GM21367 (cell line): ENCODE data around the gene AKNAD1.
"Not testable (repeated sequence)": the region's sequence is repeated elsewhere in the genome, so short reads cannot be mapped to it uniquely, and the experiment has no call there.

Source experiments
- ATAC-seq: cut with Tn5 transposase; IDR thresholded peaks from one replicate; pipeline ENCODE4 v1.9.1; 2021; ENCODE audit not compliant: unreplicated experiment

The AKNAD1 gene, protein sequence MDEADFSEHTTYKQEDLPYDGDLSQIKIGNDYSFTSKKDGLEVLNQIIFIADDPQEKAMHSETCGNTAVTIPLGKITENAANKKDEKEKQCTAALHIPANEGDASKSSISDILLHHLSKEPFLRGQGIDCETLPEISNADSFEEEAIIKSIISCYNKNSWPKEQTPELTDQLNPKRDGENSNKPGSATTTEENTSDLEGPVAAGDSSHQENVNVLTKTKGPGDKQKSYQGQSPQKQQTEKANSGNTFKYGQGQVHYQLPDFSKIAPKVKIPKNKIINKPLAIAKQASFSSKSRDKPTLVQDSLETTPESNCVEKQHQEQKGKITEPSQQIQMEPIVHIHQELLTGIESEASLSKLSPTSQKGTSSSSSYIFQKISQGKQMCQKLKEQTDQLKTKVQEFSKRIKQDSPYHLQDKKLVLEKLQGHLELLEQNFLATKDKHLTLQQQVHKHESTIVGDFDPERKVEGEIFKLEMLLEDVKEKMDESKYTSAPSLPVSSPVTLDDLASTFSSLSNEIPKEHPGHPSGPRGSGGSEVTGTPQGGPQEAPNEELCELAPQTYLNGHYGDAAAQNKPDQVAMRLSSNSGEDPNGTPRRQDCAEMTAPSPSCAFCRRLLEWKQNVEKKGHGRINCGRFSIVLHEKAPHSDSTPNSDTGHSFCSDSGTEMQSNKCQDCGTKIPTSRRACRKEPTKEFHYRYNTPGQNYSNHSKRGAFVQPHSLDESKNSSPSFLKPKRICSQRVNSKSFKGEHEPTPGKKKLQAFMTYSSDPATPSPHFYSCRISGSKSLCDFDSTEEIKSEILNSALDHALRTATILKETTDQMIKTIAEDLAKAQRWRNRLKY

DNA sequence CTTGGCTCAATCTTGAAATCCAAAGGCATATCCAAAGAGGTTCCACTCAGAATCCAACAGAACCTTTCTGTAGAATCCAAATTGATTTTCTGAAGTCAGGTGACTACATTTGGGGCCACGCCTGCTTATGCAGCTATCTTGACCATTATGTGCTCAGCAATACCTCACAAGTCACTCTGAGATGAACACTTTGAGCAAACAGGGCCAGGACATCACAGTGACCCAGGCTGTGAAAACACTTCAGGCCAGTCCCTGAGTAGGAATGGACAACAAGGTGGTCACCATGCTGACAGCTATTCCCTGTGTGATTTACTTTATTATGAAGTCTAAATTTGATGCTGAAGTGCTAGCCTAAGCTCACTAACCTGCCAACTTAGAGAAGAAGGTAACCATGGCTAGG, at the start of gene AKNAD1:
Gene AKNAD1, minus strand, starts transcription at position 101 of the 400 bp plus-strand sequence. CDS start 4,430 bp downstream, outside the sequence.
- ATAC-seq = no peak

DNA sequence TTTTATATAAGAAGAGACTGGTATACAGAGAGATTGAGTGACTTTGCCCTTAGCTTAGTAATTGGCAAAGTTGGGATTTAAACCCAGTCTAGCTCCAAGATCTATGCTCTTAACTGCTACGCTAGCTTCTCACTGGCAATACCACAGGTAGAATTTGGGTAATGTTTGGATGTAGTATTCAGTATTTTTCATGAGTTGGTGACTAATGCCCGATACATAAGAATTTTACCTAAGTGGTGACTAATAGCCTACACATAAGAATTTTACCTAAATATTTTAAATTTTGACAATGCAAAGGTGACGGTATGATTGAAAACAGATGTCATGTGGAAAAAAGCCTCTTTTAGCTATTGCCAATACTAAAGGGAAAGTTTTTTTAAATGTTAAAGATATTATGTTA, 44.2 kb upstream of the AKNAD1 start:
- ATAC-seq = no peak

DNA sequence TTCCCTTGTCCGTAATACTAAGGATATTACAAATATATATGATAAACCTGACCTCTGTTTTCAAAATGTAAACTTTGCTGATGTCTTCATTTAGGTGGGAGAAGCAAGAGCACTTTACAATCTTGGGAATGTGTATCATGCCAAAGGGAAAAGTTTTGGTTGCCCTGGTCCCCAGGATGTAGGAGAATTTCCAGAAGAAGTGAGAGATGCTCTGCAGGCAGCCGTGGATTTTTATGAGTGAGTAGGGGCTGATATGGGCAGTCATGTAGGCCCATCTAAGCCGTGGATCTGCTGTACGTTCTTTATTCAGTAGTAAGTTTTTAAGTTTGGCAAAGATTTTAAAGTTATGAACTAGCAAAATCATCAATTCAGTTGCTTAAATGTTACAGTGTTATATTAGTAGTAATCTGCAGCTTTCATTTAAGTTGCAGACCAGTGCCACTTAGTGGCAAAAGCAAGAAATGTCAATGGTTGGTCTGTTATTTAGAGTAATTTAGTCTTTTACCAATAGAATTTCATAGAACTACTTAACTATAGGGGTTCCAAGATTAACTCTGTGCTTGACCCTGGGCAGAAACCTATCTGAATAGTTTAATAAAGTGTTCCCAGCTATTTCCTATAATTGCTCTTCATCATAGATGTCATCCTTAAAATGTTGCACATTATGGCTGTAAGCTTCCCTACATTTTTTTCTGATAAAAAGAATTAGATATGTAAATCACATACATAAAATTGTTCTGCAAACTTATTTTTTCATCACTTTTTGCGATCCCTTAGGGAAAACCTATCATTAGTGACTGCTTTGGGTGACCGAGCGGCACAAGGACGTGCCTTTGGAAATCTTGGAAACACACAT, 41.2 kb upstream of the AKNAD1 start:
- ATAC-seq = no peak

DNA sequence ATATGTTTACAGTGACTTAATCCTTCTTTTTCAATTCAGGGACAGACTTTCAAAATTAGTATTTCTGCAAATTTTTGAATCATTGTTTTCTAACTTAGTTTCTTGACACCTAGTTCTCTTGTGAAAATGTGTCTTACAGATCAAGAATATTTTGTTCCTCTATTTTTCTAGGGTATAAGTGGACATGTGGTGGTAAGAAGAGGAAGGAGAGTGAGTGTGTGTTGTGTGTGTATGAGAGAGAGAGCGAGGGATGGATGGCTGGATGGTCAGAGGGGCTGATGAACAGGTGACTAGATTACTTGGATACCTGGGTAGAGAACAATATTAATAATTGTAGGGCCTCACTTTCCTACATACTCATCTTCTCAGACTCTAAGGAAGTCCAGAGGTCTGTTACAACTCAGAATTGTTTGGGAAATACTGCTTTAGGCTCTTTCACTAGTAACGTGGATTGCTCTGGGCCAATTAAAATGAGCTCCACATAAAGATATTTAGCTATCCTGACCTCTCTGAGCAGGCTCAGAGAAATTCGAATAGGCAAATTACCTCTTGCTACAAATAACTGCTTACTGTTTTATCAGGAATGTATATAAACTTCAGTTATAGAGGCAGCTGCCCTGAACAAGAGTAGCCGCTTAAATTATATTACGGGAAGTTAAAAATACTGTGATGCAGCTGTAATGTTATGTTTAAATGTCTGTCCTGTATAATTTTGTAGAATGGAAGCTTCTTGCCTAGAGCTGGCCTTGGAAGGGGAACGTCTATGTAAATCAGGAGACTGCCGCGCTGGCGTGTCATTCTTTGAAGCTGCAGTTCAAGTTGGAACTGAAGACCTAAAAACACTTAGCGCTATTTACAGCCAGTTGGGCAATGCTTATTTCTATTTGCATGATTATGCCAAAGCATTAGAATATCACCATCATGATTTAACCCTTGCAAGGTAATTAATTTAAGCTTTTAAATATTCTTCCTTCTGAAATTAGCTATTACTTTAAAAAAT, 39.6 kb upstream of the AKNAD1 start:
- ATAC-seq = no peak

DNA sequence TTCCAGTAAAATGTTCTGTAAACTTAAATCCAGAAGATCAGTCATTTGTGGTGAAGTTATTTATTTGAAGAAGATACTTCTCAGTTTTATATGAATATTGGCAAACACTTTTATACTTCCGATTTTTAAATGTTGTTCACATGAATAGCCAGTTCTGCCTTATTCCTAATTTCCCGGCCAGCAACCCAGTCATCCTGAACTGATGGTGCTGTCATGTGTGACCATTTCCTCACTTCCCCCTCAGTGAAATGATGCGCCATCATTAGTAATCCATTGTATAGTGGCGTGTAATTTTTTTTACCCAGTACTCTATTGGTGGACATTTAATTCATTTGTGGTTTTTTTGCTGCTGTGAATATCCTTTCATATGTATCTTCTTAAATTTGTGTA, 36.2 kb upstream of the AKNAD1 start:
- ATAC-seq = no peak

DNA sequence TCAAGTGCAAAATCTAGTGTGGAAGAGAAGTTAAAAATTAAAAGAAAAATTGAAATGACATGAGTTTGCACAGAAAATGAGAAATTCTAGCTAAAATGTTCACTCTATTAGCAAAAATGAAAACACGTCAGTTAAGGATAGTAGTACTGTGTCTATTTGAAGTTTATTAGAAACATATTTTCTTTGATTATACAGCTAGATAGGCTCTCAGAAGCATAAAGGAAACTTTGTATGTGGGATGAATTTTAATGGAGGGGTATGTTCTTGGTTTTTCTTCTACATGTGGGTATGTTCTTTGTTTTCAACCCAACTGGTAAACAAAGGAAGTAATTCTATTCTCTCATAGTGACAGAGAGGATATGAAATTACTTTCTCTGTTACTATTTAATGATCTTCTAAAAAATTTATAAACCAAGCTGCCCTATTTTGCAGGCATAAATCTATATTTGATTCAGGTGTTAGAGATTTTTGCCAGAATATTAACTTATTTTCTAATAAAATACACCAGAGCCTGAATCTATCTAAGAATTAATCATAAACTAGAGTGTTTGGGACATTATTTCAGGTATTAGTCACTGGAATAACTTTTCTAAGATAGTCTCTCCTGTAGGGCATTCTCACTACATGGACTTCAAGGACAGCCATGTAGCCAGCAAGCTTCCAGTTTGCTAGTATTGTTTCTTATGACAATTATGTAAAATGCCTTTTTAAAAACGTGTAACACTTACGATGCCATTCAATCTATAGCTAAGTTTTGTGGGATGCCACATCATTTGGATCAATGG, 35.7 kb upstream of the AKNAD1 start:
- no peak for ATAC-seq

DNA sequence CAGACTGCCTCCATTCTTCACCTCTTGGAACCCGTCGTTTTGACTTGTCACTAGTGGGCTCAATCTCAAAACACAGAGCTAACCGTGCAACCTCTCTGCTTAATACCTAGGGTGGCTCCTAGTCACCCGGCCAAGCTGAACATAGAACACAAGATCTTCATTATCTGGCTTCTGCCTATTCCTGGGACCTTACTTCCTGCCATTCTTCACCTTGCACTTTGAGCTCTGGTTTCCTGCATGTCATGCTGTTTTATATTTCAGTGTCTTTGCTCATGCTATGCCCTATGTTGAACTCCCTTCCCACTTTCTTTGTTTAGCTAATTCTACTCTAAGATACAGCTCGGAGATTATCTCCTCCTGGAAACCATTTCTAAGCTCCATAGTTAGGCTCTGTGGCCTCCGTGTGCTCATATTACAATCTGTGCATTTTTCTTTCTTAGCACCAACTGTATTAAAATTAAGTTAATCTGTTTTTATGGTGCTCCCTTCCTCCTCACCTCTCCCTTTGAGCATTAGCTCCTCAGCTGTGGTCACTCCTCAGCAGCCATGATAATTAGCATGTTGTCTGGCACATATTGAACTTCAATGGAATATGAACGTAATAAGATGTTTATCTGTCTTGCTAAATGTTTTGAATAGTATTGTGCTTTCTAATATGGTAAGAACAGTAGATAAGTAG, 33.0 kb upstream of the AKNAD1 start:
- ATAC-seq = no peak

DNA sequence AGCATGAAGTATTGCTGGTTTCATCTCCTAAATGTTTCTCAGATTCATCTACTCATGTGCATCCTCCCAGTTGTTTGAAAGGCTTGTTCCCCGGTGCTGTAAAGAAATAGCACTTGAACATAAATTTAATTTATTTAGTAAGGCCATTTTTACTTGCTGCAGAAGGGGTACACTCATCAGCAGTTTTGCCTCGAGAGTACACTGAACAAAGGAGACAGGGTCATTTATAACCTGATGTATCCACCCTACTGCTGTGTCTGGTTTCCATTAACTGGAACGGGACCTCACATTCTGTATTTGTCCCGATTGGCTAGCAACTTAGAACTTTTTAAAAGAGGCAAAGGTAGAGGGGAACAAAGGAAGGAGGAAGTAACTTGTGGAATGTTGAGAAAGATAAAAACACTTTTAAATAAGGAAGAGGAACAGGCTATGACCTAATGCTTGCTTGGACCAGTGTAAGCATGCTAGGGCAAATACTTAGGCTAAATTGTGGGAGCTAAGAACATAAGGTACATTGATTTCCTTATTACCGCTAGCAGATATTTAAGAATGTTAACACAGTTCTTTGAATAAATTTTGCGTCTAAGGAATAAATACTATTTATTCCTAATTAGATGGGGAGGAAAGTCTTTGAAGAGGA, 32.2 kb upstream of the AKNAD1 start:
- ATAC-seq = not testable (repeated sequence)

DNA sequence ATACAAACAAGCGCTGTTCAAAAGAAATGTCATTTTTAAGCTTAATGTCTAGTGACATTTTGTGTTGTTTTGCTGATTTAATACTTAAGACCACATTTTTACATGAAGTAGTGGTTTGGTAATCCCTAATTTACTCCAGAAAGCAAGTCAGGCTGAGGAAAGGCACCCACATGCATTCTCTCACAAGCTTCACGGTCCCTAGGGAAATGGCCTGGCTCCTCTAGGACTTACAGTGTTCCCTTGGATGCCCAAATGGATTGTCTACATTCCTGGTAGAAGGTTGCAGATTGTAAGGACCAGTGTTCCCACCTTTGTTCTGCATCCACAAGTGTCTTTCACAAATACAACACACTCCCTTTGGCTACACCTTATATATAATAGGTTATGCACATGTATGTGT, 29.4 kb upstream of the AKNAD1 start:
- no peak for ATAC-seq

DNA sequence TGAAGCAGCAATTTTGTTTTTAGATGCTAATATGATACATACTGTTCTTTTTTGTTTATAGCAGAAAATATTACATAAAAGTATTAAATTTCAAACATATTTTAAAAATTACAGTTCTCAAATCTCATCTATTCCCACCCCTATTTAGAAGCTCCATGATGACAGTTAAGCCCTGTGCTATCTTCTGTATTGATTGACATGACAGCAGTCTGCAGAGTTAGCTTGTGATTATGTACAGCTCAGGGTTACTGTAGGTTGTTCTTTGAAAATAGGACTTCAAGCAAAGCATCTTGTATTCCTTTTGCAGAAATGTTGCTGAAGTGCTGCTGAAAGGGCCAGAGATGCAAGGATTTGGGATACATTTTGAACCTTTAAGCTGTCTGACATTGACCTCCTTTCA, 28.1 kb upstream of the AKNAD1 start:
- ATAC-seq = no peak

DNA sequence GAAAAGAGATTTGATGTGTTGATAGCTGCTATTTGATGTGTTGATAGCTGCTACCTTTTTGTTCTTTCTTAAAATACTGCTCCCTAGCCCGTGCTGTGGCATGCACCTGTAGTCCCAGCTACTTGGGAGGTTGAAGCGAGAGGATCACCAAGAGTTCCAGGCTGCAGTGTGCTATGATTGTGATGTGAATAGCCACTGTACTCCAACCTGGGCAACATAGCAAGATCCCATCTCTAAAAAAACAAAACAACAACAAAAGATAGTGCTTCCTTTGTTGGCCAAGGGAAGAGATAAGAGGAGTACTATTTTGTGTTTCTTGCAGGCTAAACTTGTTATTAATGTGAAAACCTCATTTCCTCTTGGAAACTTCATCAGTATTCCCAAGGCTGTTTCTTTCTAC, 25.9 kb upstream of the AKNAD1 start:
- no peak for ATAC-seq

DNA sequence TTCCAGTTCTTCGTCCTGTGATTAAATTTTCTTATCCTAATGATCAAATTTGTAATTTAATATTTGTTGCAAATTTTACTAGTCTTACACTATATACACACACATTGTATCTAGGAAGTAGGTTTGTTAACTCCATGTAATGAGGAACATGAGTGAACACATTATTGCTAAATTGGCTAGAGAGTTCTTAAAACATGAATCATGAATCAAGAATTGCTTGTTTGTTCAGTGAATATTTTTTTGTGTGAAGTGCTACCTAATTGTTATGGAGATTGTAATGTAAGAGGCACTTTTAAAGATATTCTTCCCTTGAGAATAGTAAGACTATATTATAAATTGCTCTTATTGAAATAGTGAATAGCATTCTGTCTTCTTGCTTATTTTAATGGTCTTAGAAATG, 24.5 kb upstream of the AKNAD1 start:
- no peak for ATAC-seq

DNA sequence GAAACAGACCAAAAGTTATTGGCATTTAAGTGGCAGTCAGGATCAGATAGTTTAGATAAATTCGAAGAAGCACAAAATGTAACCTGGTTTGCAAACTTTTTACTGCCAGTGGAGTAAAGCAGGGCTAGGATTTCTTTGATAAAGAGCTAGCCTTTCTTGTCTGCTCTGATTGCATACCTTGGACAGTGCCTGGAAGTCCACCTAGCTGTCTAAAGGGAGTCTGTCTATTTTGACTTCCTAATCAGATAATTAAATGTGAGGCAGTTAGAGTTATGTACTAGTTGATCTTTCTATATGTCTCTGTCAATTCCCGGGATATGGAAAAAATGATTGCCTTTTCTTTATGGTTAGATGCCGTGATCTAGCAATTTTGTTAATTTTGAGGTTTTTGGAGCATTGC, 24.0 kb upstream of the AKNAD1 start:
- ATAC-seq = no peak

DNA sequence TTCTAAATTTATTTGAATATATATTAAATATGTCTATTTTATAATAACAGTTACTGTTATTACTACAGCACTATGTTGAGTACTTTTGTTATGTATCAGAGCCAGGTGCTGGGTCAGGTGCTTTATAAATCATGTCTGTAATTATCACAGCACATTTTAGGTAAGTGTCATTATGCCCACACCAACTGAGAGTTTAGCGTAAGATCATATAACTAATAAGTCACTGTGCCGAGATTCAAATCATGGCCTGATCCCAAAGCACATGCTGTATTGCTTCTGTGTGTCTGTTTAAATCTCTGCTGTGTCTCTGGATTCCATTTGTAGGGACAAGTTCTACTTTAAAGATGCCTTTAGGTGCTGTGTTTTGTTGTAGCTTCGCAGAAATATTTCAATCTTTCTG, 21.8 kb upstream of the AKNAD1 start:
- no peak for ATAC-seq

DNA sequence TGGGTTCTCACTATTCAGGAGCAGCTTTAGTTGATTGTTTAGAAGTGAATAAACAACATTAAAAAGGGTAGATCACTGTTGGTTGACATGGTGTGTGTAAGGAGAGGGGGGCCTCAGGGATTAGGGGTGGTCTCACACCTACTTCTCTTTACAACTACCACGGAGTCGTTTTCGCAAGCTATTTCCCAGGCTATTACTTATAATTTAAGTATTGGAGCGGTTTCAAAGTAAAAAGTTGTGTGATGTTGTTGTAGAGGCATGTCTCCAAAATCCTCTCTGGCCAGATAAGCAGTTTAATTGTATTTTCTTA, 21.2 kb upstream of the AKNAD1 start:
- ATAC-seq = no peak

DNA sequence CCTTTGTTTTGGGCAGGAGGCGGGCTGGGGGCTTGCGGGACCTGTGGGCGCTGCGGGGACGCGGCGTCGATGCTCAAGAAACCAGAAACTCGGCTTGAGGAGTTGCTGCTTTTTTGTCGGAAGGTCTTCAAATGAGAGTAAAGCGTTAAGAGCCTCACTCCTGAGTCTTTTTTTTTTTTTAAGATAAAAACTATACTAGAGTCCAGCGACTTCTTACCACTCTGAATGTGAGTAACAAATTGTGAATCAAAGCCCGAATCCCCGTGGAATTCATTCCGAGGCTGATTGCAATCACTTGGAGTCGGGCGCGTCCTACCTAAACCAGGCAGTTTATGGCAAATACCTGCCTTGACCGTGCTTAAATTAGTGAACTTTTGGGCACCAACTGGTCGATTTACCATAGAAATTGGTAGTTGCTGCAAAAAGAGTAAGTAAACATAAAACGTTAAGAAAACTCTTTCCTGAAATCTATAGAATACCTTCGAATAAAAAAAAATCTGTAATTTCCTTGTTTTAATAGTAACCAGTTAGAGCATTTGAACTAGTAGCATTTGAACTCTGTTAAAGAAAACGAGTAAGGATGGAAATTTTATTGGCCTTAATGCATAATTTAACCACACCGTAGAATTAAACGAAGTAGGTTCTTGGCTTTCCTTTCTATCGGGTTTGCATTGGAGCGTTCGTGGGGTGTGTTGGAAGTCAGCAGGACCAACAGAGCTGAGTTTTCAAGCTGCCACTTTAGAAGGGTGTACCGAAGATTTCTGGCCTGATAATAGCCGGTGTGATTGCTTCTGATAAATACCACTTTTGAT, 20.7 kb upstream of the AKNAD1 start:
- no peak for ATAC-seq

DNA sequence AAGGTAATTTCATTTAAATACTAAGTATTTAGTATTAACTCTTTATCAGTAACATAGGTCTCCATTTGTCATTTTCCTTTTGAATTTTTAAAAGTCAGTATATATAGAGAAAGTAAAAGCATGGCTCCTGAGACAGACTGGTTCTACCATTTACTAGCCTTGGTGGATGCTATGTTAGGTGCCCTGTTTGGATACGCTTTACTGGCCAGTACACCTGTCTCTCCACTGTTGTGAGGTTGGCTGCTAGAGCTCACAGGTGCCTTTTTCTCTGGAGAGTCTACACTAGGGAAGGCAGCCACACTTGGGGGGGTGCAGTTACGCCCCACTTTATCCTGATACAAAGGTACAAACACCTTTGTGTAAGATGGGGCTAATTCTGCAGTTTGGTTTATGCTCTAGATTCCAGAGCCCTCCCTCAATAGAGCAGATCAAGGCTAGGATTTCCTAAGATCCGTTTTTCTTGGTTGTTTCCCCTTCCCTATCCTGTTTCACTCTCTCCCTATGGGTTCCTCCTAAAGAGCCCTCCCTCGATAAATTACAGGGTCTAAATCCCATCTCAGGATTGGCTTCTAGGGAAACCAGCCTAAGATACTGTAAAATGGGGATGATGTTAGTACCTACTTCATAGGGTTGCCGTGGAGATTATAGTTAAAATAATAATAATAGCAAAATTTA, 14.3 kb upstream of the AKNAD1 start:
- no peak for ATAC-seq
